ENCODE data around the gene TNS1.

- TF ChIP-seq SRSF9 (IDR thresholded peaks at IDR 0.05; ENCODE audit: borderline replicate concordance, low read depth, low read length) (no peak), EP300 (IDR thresholded peaks at IDR 0.05; ENCODE audit: low read length) (no peak), DPF2 (IDR thresholded peaks at IDR 0.05) (no peak), TEAD4 (IDR thresholded peaks at IDR 0.05; ENCODE audit: low read length) (no peak), TEAD4 (CRISPR knock-in tag; IDR thresholded peaks at IDR 0.05; ENCODE audit: borderline replicate concordance) (no peak), TCFL5 (CRISPR knock-in tag; conservative IDR thresholded peaks at IDR 0.05) (no peak), JUND (IDR thresholded peaks at IDR 0.05; ENCODE audit: borderline replicate concordance, low read depth, low read length) (no peak), JUND (tag; IDR thresholded peaks at IDR 0.05; ENCODE audit: borderline replicate concordance, low read depth, low read length) (no peak)
These were observed 78.4 kb downstream of the TNS1 start for GRCh38 chr2:217924346-217924901.

Data from K562 (cell line).